CD4-positive, alpha-beta T cell treated with Interleukin-6 at 100 ng/mL for 8 hours (primary cell): Measurements from ENCODE around the gene DEFB113.
"Not testable (repeated sequence)": the region's sequence is repeated elsewhere in the genome, so short reads cannot be mapped to it uniquely, and the experiment has no call there.

Experiments used
- DNase-seq: peaks from one replicate; pipeline ENCODE4 v3.0.0-alpha.2; 2020; ENCODE audit warnings: mixed read lengths, low spot score

Gene DEFB113

GRCh38 chr6:49969605-49970004 is at the start of gene DEFB113:
Gene DEFB113, minus strand, starts transcription at chr6:49969625. Its CDS starts 0 bp downstream, at chr6:49969625.
- DNase-seq, result no peak

GRCh38 chr6:50007819-50008218 is 38.4 kb upstream of the DEFB113 start:
- no peak for DNase-seq

GRCh38 chr6:50003139-50003538 is 33.7 kb upstream of the DEFB113 start:
- DNase-seq, result no peak

- no peak for DNase-seq
Measured at GRCh38 chr6:49995278-49995677, 25.9 kb upstream of the DEFB113 start.

GRCh38 chr6:49988900-49989299 is 19.5 kb upstream of the DEFB113 start:
- DNase-seq, result no peak

- no peak for DNase-seq
Measured at GRCh38 chr6:49987749-49988148, 18.3 kb upstream of the DEFB113 start.

- DNase-seq, result no peak
Measured at GRCh38 chr6:49986551-49986950, 17.1 kb upstream of the DEFB113 start.

GRCh38 chr6:49982046-49982445 is 12.6 kb upstream of the DEFB113 start:
- no peak for DNase-seq

- DNase-seq, result no peak
Measured at GRCh38 chr6:49980898-49981297, 11.5 kb upstream of the DEFB113 start.

GRCh38 chr6:49979584-49979983 is 10.2 kb upstream of the DEFB113 start:
- no peak for DNase-seq

GRCh38 chr6:49978332-49979226 is 9.2 kb upstream of the DEFB113 start:
- DNase-seq, result no peak

- DNase-seq, result no peak
Measured at GRCh38 chr6:49966823-49967222, 2.6 kb downstream of the DEFB113 start.

- no peak for DNase-seq
Measured at GRCh38 chr6:49966334-49966733, 3.1 kb downstream of the DEFB113 start.

GRCh38 chr6:49964064-49964463 is 5.4 kb downstream of the DEFB113 start, which contains the start of gene DEFB114:
Gene DEFB114, minus strand, starts transcription at chr6:49964164. Its CDS starts 59 bp downstream, at chr6:49964105.
- no peak for DNase-seq

GRCh38 chr6:49958180-49958579 is 11.2 kb downstream of the DEFB113 start:
- no peak for DNase-seq

GRCh38 chr6:49955847-49956246 is 13.6 kb downstream of the DEFB113 start:
- no peak for DNase-seq

GRCh38 chr6:49951926-49952325 is 17.5 kb downstream of the DEFB113 start:
- DNase-seq, result no peak

- DNase-seq, result no peak
Measured at GRCh38 chr6:49950415-49950751, 19.0 kb downstream of the DEFB113 start.

GRCh38 chr6:49949062-49949461 is 20.4 kb downstream of the DEFB113 start:
- DNase-seq, result no peak

GRCh38 chr6:49946835-49947234 is 22.6 kb downstream of the DEFB113 start:
- DNase-seq, result no peak

GRCh38 chr6:49944068-49944467 is 25.4 kb downstream of the DEFB113 start:
- not testable (repeated sequence) for DNase-seq

GRCh38 chr6:49939993-49940498 is 29.4 kb downstream of the DEFB113 start:
- DNase-seq, result no peak

GRCh38 chr6:49937811-49938210 is 31.6 kb downstream of the DEFB113 start:
- DNase-seq, result no peak

- no peak for DNase-seq
Measured at GRCh38 chr6:49937017-49937416, 32.4 kb downstream of the DEFB113 start.
